Measurements from ENCODE around the gene OPCML.

Gene OPCML

DNA sequence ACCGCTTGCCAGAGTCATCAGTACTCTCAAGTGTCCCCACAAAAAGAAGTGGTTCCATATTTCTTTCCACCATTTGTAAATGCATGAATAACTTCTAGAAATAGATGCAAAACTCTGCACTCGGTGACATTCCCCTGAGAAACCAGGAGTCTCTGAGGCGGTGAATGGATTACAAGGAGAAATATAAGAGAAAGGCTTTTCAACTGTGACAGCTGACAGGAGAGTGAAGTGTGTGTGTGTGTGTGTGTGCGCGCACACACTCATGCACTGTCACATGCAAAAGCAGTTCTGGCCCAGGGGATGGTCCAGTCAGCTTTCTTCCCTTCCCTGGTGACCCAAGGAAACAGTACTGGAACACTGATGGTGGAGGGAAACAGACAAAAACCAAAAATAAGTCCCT lies 710.0 kb downstream of the OPCML start:
- DNase-seq (ENCODE audit: low read depth in 1 of 2, low spot score in 1 of 2), result no peak

GRCh38 chr11:132821499-132821898 lies 710.8 kb downstream of the OPCML start:
- DNase-seq (ENCODE audit: low read depth in 1 of 2, low spot score in 1 of 2), result no peak

GRCh38 chr11:132821014-132821413 lies 711.3 kb downstream of the OPCML start:
- no peak for DNase-seq (ENCODE audit: low read depth in 1 of 2, low spot score in 1 of 2)

- DNase-seq (ENCODE audit: low read depth in 1 of 2, low spot score in 1 of 2), result no peak
Measured at GRCh38 chr11:132818951-132819350, 713.4 kb downstream of the OPCML start.

DNA sequence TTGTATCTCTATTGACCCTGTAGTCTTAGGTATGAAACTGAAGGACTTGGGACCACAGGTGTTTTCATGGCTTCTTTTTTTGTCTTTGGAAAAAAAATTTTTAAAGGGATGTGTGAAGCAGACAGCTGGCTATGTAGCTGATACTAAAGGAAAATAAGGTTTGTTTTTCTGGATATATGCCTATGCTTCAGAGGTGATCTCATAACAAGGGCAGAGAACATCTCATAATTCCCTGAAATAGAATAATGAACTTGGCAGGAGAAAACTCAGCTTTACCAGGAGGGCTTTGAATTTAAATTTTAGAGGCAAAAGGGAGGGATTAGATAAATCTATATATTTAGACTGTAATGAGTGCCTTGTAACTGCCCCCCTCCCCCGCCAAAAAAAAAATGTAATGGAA lies 714.9 kb downstream of the OPCML start:
- DNase-seq (ENCODE audit: low read depth in 1 of 2, low spot score in 1 of 2), result no peak

- DNase-seq (ENCODE audit: low read depth in 1 of 2, low spot score in 1 of 2), result no peak
Measured at GRCh38 chr11:132814410-132814809, 717.9 kb downstream of the OPCML start.

DNA sequence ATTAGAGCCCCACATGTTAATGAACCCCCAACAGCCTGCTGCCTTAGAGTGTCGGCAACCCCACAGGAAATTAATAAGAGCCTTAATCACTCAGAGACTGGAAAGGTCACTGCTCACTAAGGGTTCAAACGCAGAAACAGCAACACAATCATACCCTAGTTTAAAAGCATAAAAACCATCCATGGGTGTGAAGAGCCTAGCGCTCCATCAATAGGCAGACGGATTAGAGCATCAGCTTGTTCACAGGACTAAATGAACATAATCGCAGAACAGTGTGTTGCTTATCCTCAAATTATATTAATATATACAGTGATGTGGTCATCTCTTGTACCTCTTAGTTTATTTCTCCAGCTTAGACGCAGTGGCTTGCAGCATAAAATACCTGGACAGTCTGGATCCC lies 720.7 kb downstream of the OPCML start:
- no peak for DNase-seq (ENCODE audit: low read depth in 1 of 2, low spot score in 1 of 2)

GRCh38 chr11:132809070-132809469 lies 723.2 kb downstream of the OPCML start:
- no peak for DNase-seq (ENCODE audit: low read depth in 1 of 2, low spot score in 1 of 2)

- no peak for DNase-seq (ENCODE audit: low read depth in 1 of 2, low spot score in 1 of 2)
Measured at GRCh38 chr11:132804258-132804657, 728.0 kb downstream of the OPCML start.

DNA sequence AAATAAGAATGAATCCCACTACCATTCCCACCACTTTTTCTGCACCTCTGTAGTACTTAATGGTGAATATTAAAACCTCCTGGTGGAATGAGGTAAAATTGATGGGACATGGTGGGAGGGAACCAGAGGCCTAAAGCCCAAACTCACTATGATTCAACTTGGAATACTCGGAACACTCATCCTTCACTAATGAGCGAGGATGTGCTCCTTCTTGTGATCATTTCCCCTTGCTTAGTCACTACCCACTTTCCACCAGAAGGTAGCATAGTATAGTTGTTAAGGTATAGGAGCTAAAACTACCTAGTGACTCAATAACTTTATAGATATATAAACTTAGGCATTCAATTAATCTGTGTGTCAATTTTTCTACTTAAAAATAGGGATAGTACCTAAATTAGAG lies 728.9 kb downstream of the OPCML start:
- no peak for DNase-seq (ENCODE audit: low read depth in 1 of 2, low spot score in 1 of 2)

DNA sequence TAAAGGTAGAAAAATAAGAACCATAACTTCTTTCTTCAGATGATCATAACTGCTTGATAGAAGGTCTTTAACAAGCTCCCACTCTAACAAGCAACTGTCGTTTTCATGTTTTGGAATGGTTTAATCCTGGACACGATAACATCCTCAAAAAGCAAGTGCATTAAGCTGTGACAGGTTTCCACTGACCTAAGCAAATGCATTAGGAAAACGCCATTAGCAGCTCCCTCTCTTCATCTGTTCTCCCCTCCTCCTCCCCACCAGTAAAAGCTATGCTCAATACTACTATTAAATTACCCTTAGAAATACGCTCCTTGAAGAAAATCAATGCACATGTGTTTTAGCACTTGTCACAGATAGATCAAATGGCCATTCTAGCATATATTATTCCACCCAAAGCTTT lies 729.4 kb downstream of the OPCML start:
- no peak for DNase-seq (ENCODE audit: low read depth in 1 of 2, low spot score in 1 of 2)

DNA sequence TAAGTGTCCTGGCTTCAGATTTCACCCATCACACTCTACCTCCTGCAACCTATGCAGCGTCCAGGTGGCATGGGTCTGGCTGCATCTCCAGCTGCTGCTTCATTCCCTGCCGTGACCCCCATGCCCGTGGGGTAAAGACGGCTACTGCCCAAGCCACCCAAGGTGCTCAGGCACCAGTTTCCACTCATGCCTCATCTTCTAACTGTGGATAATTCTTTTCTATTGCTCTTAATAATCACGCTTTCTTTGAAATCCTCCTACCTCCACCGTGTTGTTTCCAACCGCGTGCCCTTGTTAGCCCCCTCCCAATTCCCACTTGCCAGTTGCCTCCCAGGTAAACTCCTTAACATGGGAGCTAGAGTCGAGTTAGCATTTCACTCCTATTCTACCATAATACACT lies 738.5 kb downstream of the OPCML start:
- DNase-seq (ENCODE audit: low read depth in 1 of 2, low spot score in 1 of 2), result no peak

GRCh38 chr11:132792341-132793140 lies 739.8 kb downstream of the OPCML start:
- no peak for DNase-seq (ENCODE audit: low read depth in 1 of 2, low spot score in 1 of 2)

GRCh38 chr11:132790971-132791370 lies 741.3 kb downstream of the OPCML start:
- DNase-seq (ENCODE audit: low read depth in 1 of 2, low spot score in 1 of 2), result no peak

- no peak for DNase-seq (ENCODE audit: low read depth in 1 of 2, low spot score in 1 of 2)
Measured at GRCh38 chr11:132790466-132790865, 741.8 kb downstream of the OPCML start.

DNA sequence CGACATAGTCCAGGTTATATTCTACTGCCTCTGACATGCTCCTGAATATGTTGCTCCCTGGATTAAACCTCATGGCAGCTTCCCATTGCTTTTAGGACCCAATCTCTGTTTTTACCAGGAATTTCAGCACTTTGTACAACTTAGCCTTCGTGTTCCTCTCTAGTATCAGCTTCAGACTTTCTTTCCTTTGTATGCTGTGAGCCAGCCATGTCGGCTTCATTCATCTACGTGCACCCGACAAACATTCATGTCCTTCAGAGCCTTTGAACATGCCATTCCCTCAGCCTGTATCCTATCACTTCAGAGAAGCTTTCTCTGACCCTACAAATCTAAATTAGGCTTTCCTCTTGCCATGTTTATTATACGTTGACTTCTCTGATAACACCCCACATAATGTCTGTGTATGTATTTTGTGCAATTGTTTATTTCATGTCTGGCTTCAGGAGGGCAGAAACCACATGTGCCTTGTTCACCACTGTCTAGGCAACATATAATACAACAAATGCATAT lies 743.4 kb downstream of the OPCML start:
- no peak for DNase-seq (ENCODE audit: low read depth in 1 of 2, low spot score in 1 of 2)

DNA sequence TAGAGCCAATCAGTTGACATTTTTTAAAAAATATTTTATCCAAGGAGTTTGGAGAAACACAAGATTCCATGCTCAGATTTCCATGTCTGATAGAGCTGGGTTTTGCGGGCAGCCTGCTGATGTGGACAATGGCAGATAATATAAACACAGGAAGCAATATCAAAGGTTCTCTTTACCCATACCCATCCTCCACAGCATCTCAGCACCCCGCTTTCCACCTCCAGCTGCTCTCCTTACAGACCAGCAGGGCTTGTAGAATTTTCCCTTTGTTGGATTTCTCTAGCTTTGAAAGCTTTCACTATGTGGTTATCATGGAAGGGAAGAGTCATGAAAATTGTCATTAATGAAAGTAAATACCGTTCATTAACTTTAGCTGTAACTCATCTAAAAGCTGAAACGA lies 746.4 kb downstream of the OPCML start:
- no peak for DNase-seq (ENCODE audit: low read depth in 1 of 2, low spot score in 1 of 2)

DNA sequence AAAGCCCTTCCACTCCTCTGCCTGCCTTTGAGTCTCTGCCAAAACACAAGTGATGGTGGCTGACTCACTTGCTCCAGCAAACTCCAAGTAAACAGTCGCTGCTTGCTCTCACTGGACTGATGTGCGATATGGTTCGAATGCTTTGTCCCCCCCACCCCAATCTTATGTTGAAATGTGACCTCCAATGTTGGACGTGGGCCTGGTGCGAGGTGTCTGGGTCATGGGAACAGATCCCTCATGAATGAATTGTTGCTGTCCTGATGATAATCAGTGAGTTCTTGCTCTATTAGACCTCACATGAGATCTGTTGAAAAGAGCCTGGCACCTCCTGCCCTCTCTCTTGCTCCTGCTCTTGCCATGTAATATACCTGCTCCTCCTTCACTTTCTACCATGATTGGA lies 747.9 kb downstream of the OPCML start:
- no peak for DNase-seq (ENCODE audit: low read depth in 1 of 2, low spot score in 1 of 2)

- DNase-seq (ENCODE audit: low read depth in 1 of 2, low spot score in 1 of 2), result no peak
Measured at GRCh38 chr11:132782102-132782501, 750.2 kb downstream of the OPCML start.

GRCh38 chr11:132780046-132780445 lies 752.3 kb downstream of the OPCML start:
- DNase-seq (ENCODE audit: low read depth in 1 of 2, low spot score in 1 of 2), result no peak

GRCh38 chr11:132779497-132779896 lies 752.8 kb downstream of the OPCML start:
- no peak for DNase-seq (ENCODE audit: low read depth in 1 of 2, low spot score in 1 of 2)

DNA sequence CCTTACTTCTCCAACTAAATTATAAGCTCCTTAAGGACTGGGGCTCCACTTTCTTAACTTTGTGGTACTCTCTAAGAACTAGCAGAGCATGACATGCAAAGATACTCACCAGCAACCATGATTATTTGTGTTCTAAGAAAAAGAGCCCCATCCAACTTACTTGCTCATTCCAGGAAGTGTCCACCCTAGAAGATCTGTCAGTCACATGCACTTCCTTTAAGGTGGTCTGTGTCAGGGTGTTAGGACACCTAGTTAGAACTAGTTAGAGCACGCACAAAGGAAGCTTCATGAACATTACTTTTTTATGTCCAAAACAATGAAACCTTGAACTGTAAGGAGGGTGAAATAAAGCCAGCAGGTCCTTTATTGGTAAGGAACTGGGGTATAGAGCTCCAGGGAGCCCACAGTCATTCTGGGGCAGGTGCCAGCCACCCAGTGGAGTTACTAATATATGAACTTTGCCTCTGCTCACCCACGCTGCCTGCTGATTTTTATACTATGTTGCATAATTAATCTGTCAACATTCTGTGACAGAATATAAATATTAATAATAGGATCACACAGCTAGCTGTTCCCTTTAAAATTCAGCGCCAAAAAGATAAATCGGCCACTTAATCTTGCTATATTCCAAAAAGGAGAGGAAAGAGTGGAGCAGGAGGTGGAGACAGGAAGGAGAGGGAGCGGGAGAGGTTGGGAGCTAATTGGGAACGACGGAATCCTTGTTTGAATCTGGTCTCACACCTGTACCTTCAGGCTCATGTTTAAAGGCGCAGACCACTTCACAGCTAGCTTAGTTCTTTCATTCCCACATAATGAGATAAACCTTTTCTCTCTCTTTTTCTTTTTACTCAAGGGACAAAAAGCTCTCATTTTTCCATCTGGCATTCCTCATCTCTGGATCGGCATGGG lies 755.0 kb downstream of the OPCML start:
- no peak for DNase-seq (ENCODE audit: low read depth in 1 of 2, low spot score in 1 of 2)
